ENCODE results near the gene OLR1. TPM values are rescaled to one million over a fixed set of nuclear protein-coding genes. Genes with fewer than 3 reads are reported as not detected.

Gene OLR1
- total and polyA plus RNA-seq, 2 of the 4 experiments (the other 2 are of a cell fraction), result 3.2 to 4.1 TPM

DNA sequence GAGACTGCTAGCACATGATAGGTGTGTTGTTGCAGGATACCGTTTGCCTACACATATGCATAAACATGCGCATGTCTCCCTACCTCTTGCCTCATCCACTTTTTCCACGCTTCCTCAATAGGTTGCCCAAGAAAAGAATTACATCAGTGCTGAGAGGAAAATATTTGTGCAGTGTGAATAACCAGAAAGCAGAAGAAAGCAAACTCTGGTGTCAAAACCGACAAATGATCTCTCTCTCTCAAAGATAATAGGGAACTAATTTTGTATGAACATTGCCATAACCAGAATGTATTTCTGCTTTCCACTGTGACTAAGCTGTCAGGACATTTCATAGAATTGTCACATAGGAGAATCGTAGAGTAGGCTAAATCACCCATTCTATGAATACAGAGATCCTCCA lies 43.2 kb downstream of the OLR1 start:
- Histone ChIP-seq H3K14ac (replicated peaks; ENCODE audit: low read depth, low read length) (no peak overlapping the region), H3K23ac (ENCODE audit: low read depth, low read length) (no peak overlapping the region), H3K79me1 (ENCODE audit: low read depth in 1 of 2, low read length in 2 of 2) (no peaks in the 10 kb centered on the region), H3K9ac (ENCODE audit: low read depth, low read length) (no peak overlapping the region), H3K4ac (ENCODE audit: low read depth, low read length) (no peak overlapping the region), H3K9me3 (ENCODE audit: control insufficient read depth, insufficient read depth, low read length) (no peaks in the 10 kb centered on the region), H2BK15ac (ENCODE audit: low read depth, low read length) (no peak overlapping the region), H2BK5ac (ENCODE audit: low read depth, low read length, poor library complexity, severe bottlenecking) (no peak overlapping the region), H3K9me1 (ENCODE audit: insufficient read depth, low read length) (no peaks in the 10 kb centered on the region), H2AK9ac (replicated peaks; ENCODE audit: low read depth, low read length, poor library complexity) (no peak overlapping the region), H3K18ac (ENCODE audit: low read depth, low read length) (no peak overlapping the region), H4K8ac (ENCODE audit: low read depth in 2 of 2, low read length in 2 of 2) (no peak overlapping the region), H3K4me3 (ENCODE audit: insufficient read depth, low read depth, low read length) (no peak overlapping the region), H2BK20ac (ENCODE audit: low read depth, low read length) (no peak overlapping the region), H3K56ac (ENCODE audit: extremely low read depth, insufficient read depth, low read length) (no peak overlapping the region), H3K27ac (ENCODE audit: insufficient read depth, low read length) (no peak overlapping the region), H2AK5ac (ENCODE audit: low read depth, low read length) (no peak overlapping the region), H3K27me3 (ENCODE audit: control insufficient read depth, insufficient read depth, low read length) (peaks cover 5% of the 10 kb centered on the region; the same call in 1 of the 2 replicates), H2BK120ac (ENCODE audit: low read depth, low read length) (no peak overlapping the region), H4K91ac (ENCODE audit: insufficient read depth, low read depth, low read length) (no peak overlapping the region), H2AFZ (replicated peaks; ENCODE audit: low read length, poor library complexity) (no peak overlapping the region), H3K4me1 (ENCODE audit: control insufficient read depth, insufficient read depth, low read length) (no peaks in the 10 kb centered on the region), H4K5ac (ENCODE audit: low read depth, low read length) (no peak overlapping the region), H4K20me1 (ENCODE audit: insufficient read depth, low read length) (no peaks in the 10 kb centered on the region), H3K4me2 (ENCODE audit: low read depth, low read length) (no peak overlapping the region), H3K36me3 (ENCODE audit: control insufficient read depth, insufficient read depth, low read length) (no peaks in the 10 kb centered on the region)
- dilution Hi-C loops (cut with HindIII; ENCODE audit: low sequenced_read_pairs, unreplicated experiment) (no loop called here), intact Hi-C loops (cut with micrococcal nuclease) (no loop called here), in situ Hi-C loops (cut with MboI; ENCODE audit: low sequenced_read_pairs) (no loop called here)
- ATAC-seq (ENCODE audit: low read depth), result no peak
- WGBS, 2 experiments (ENCODE audit: extremely low coverage in 2 of 2, insufficient read length in 1 of 2), result no CpG with 5 or more reads among the region's 5 CpGs
- no TSS peak for BruUV-seq (replicated peaks)
- TF ChIP-seq RCOR1 (IDR thresholded peaks at IDR 0.05; ENCODE audit: insufficient replicate concordance, low read length) (no peak), CEBPB (IDR thresholded peaks at IDR 0.05; ENCODE audit: low read depth, low read length) (no peak), CHD1 (IDR thresholded peaks at IDR 0.05; ENCODE audit: low read depth, low read length) (no peak), FOS (IDR thresholded peaks at IDR 0.05; ENCODE audit: low read depth, low read length) (no peak), MAFK (IDR thresholded peaks at IDR 0.05; ENCODE audit: low read depth, low read length) (no peak), BHLHE40 (IDR thresholded peaks at IDR 0.05; ENCODE audit: low read depth, low read length) (no peak), POLR2A (IDR thresholded peaks at IDR 0.05; ENCODE audit: low read depth, low read length) (no peak), MXI1 (IDR thresholded peaks at IDR 0.05; ENCODE audit: borderline replicate concordance, low read depth, low read length) (no peak)
- TF ChIP-seq, protein P1, sequence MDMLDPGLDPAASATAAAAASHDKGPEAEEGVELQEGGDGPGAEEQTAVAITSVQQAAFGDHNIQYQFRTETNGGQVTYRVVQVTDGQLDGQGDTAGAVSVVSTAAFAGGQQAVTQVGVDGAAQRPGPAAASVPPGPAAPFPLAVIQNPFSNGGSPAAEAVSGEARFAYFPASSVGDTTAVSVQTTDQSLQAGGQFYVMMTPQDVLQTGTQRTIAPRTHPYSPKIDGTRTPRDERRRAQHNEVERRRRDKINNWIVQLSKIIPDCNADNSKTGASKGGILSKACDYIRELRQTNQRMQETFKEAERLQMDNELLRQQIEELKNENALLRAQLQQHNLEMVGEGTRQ (IDR thresholded peaks at IDR 0.05; ENCODE audit: low read depth, low read length), result no peak
- ChIA-PET POLR2A (ENCODE audit: unreplicated experiment) (no interaction called here), CTCF (interaction anchor here (1.9 kb wide), 1 partner anchor 9 kb away, joined by 6 read pairs; no protein-coding TSS in a partner anchor)
- DNase-seq, result no peak

All from IMR-90 (cell line).